OCI-LY7 (cell line): ENCODE results near the gene BAG5. TPM values are rescaled to one million over a fixed set of nuclear protein-coding genes. Genes with fewer than 3 reads are reported as not detected.

Source experiments
- BruUV-seq: library from RNA; stranded (reverse); fragments of 400-500 nt; replicated peaks from 2 replicates; lab custom pipeline; 2021; lab: Mats Ljungman, UMichigan
- CTCF ChIA-PET: fragments of 300-600 bp; sonication (Branson Sonifier 250); formaldehyde crosslinking; loops from one replicate; lab custom pipeline; 2022; ENCODE audit warnings: antibody characterized with exemption; ENCODE audit not compliant: unreplicated experiment; lab: Charles Lee
- POLR2A ChIA-PET: fragments of 300-600 bp; sonication (Branson Sonifier 250); formaldehyde crosslinking; loops from one replicate; lab custom pipeline; 2022; ENCODE audit warnings: antibody characterized with exemption; lab: Charles Lee
- DNase-seq: peaks from one replicate; pipeline ENCODE4 v3.0.0-alpha.2; 2015; ENCODE audit warnings: low spot score
- H2AFZ ChIP-seq: fragments of 200-600 bp; sonication (generic), shearing (Covaris generic); 2 replicates; pipeline ENCODE4 v1.6.1; 2014; ENCODE audit warnings: mild to moderate bottlenecking, antibody characterized with exemption, low read length, moderate library complexity
- H3K27ac ChIP-seq: fragments of 200-600 bp; sonication (generic); 2 replicates; pipeline ENCODE4 v1.5.1; 2014; ENCODE audit warnings: mixed run types, low read depth, mild to moderate bottlenecking, moderate library complexity, low read length, inconsistent platforms; ENCODE audit not compliant: poor library complexity, severe bottlenecking
- H3K36me3 ChIP-seq: fragments of 200-600 bp; sonication (generic); 2 replicates; pipeline ENCODE4 v1.6.1; 2014; ENCODE audit warnings: mild to moderate bottlenecking, antibody characterized with exemption, low read length, moderate library complexity, mixed read lengths; ENCODE audit not compliant: insufficient read depth
- H3K4me1 ChIP-seq: fragments of 200-600 bp; sonication (generic); 2 replicates; pipeline ENCODE4 v1.5.1; 2014; ENCODE audit warnings: mild to moderate bottlenecking, low read length; ENCODE audit not compliant: insufficient read depth, poor library complexity, severe bottlenecking
- H3K4me2 ChIP-seq: fragments of 200-600 bp; sonication (generic); 2 replicates; pipeline ENCODE4 v1.6.1; 2014; ENCODE audit warnings: mild to moderate bottlenecking, low read length
- H3K4me3 ChIP-seq: fragments of 200-600 bp; sonication (generic); 2 replicates; pipeline ENCODE4 v1.5.1; 2014; ENCODE audit warnings: mild to moderate bottlenecking, low read depth, low read length; ENCODE audit not compliant: poor library complexity, severe bottlenecking
- H3K79me2 ChIP-seq: fragments of 200-600 bp; sonication (generic); 2 replicates; pipeline ENCODE4 v1.6.1; 2016; ENCODE audit warnings: low read depth, mild to moderate bottlenecking, low read length, moderate library complexity, mixed read lengths; ENCODE audit not compliant: insufficient read depth
- H3K9me2 ChIP-seq: fragments of 200-600 bp; sonication (generic); 2 replicates; pipeline ENCODE4 v1.6.1; 2016; ENCODE audit warnings: mild to moderate bottlenecking, low read length, mixed read lengths; ENCODE audit not compliant: insufficient read depth
- H3K9me3 ChIP-seq: fragments of 200-600 bp; sonication (generic); 2 replicates; pipeline ENCODE4 v1.6.1; 2014; ENCODE audit warnings: mild to moderate bottlenecking, mixed run types, low read length, mixed read lengths
- H4K20me1 ChIP-seq: fragments of 200-600 bp; sonication (generic); 2 replicates; pipeline ENCODE4 v1.6.1; 2014; ENCODE audit warnings: mild to moderate bottlenecking, antibody characterized with exemption, low read length, moderate library complexity, mixed read lengths; ENCODE audit not compliant: insufficient read depth
- EZH2phosphoT487 ChIP-seq: fragments of 200-600 bp; sonication (generic); IDR thresholded peaks from 2 replicates; pipeline ENCODE4 v1.6.1; 2018; ENCODE audit warnings: low read depth, borderline replicate concordance, mild to moderate bottlenecking, mixed run types, antibody characterized with exemption, low read length, moderate library complexity, mixed read lengths
- intact Hi-C: fragments of 100-400 bp; cut with micrococcal nuclease; formaldehyde crosslinking; loops from one replicate; pipeline ENCODE4 v1.10.0; 2022; ENCODE audit not compliant: unreplicated experiment
- total RNA-seq, 2 experiments: library from RNA; depleted of rRNA in 1 of 2; stranded (reverse); fragments of >200 nt in 1 of 2; shearing (Covaris generic) in 1 of 2; gene quantifications; 2 replicates each; pipeline ENCODE4 v1.2.3, GENCODE V29; 2014 to 2022
- TF ChIP-seq, protein P1 (sequence below): fragments of 200-600 bp; sonication (generic); conservative IDR thresholded peaks from 2 replicates; pipeline ENCODE4 v1.5.1; 2014; ENCODE audit warnings: mild to moderate bottlenecking, antibody characterized with exemption, low read length, moderate library complexity, mixed read lengths

Gene BAG5
- total RNA-seq, 2 experiments from 2014 or later: 29.2 to 38.7 TPM

- no peak for TF ChIP-seq EZH2phosphoT487
- TF ChIP-seq, protein P1, sequence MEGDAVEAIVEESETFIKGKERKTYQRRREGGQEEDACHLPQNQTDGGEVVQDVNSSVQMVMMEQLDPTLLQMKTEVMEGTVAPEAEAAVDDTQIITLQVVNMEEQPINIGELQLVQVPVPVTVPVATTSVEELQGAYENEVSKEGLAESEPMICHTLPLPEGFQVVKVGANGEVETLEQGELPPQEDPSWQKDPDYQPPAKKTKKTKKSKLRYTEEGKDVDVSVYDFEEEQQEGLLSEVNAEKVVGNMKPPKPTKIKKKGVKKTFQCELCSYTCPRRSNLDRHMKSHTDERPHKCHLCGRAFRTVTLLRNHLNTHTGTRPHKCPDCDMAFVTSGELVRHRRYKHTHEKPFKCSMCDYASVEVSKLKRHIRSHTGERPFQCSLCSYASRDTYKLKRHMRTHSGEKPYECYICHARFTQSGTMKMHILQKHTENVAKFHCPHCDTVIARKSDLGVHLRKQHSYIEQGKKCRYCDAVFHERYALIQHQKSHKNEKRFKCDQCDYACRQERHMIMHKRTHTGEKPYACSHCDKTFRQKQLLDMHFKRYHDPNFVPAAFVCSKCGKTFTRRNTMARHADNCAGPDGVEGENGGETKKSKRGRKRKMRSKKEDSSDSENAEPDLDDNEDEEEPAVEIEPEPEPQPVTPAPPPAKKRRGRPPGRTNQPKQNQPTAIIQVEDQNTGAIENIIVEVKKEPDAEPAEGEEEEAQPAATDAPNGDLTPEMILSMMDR: no peak
- no peaks in the 10 kb centered on the region for H4K20me1 ChIP-seq
- no peaks in the 10 kb centered on the region for H3K9me2 ChIP-seq
- H3K4me2 ChIP-seq: peak overlapping the region; percentile 100
- ChIA-PET POLR2A (interaction anchor here (0.6 kb wide), 1 partner anchor 36 kb away, joined by 3 read pairs; no protein-coding TSS in a partner anchor), CTCF (interaction anchor here (1.3 to 1.5 kb wide), 2 partner anchors 10 to 33 kb away, joined by 3 read pairs; no protein-coding TSS in a partner anchor)
- peak overlapping the region; percentile 92 for H3K4me3 ChIP-seq
- H3K9me3 ChIP-seq: no peaks in the 10 kb centered on the region
- H3K79me2 ChIP-seq: peaks cover 27% of the 10 kb centered on the region
- no peak for DNase-seq
- intact Hi-C loops: no loop called here
- H3K4me1 ChIP-seq: peaks cover 28% of the 10 kb centered on the region
- H3K36me3 ChIP-seq: peaks cover 24% of the 10 kb centered on the region; the same call in 1 of the 2 replicates
- BruUV-seq: no TSS peak
- peak overlapping the region; percentile 74 for H2AFZ ChIP-seq
- H3K27ac ChIP-seq: no peak overlapping the region
Observed at GRCh38 chr14:103528146-103528586, 34.3 kb downstream of the BAG5 start.

DNA sequence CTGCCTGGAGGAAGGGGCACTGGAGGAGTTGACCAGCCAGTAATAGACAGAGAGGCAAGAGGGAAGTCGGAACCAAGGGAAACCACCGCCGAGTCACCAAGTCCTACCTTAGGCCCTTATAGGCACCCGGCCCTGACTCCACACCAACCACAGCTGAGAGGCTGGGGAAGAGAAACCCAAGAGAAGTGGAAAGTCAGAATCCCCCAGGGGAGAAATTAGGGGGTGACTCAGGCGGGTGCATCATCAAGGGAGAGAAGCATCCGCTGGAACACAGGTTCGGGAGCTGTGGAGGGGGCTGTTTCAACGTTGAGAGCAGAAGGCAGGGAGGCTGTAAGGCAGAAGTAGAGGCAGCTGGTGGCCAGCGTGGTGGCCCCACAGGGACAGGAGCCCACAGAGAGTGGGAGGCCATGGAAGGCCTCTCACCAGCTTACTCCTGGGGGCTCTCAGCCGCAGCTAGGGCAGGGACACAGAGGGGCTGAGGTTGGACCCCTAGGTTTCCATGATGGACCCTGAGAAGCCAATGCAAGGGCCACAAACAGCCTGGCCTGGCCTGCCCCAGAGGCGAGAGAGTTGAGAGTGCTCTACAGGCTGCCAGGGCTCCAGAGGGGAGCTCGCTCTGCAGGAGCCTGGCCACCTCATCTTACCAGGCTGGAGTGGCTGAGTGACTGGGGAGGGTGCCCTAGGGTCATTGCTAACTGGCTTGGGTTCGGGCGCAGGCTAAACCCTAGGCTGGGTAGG, 34.9 kb downstream of the BAG5 start:
- Histone ChIP-seq H3K36me3 (peaks cover 24% of the 10 kb centered on the region; the same call in 1 of the 2 replicates), H3K9me3 (no peaks in the 10 kb centered on the region), H3K27ac (no peak overlapping the region), H2AFZ (no peak overlapping the region), H3K4me1 (peaks cover 28% of the 10 kb centered on the region), H3K4me2 (peak overlapping the region; percentile 100), H3K79me2 (peaks cover 27% of the 10 kb centered on the region), H4K20me1 (no peaks in the 10 kb centered on the region), H3K9me2 (no peaks in the 10 kb centered on the region), H3K4me3 (peak overlapping the region; percentile 92)
- no peak for TF ChIP-seq EZH2phosphoT487
- TF ChIP-seq, protein P1: no peak
- CTCF ChIA-PET: interaction anchor here (0.5 to 1.5 kb wide), 3 partner anchors 10 to 758 kb away, joined by 3 read pairs; no protein-coding TSS in a partner anchor
- no TSS peak for BruUV-seq
- POLR2A ChIA-PET: interaction anchor here (0.6 kb wide), 1 partner anchor 36 kb away, joined by 3 read pairs; no protein-coding TSS in a partner anchor
- peak; percentile 45 for DNase-seq
- intact Hi-C loops: no loop called here
